ENCODE results near the gene KLHL14. TPM values are rescaled to one million over a fixed set of nuclear protein-coding genes. Genes with fewer than 3 reads are reported as not detected.
A peak's percentile ranks its signal among the peaks of the same experiment; 100 is the strongest.

Gene KLHL14
- total and polyA plus RNA-seq, 2 of the 13 experiments (the other 11 are each of a cell fraction or from before 2014, with no cell fraction given): 16.0 to 41.8 TPM

- no peak for TF ChIP-seq KDM3A (CRISPR knock-in tag; IDR thresholded peaks at IDR 0.05; ENCODE audit: low read depth)
- 0 out of 2 replicates have a peak, but pooled peaks have one; percentile 5 for TF ChIP-seq ZNF549 (CRISPR knock-in tag; IDR thresholded peaks at IDR 0.05)
- no peak for TF ChIP-seq ATF3 (CRISPR knock-in tag; IDR thresholded peaks at IDR 0.05)
- 0 out of 2 replicates have a peak, but pooled peaks have one; percentile 41 for TF ChIP-seq ZGPAT (CRISPR knock-in tag; IDR thresholded peaks at IDR 0.05)
- TF ChIP-seq GTF2F1 (IDR thresholded peaks at IDR 0.05; ENCODE audit: low read length): no peak
- TF ChIP-seq ZBTB40 (IDR thresholded peaks at IDR 0.05): no peak
- TF ChIP-seq ZBTB40 (CRISPR knock-in tag; IDR thresholded peaks at IDR 0.05): no peak
- TF ChIP-seq REXO4 (CRISPR knock-in tag; IDR thresholded peaks at IDR 0.05; ENCODE audit: borderline replicate concordance): no peak
- peak; percentile 1; the same call in 1 of the 2 replicates for TF ChIP-seq FOSL2 (CRISPR knock-in tag; IDR thresholded peaks at IDR 0.05)
- TF ChIP-seq ZNF558 (CRISPR knock-in tag; IDR thresholded peaks at IDR 0.05; ENCODE audit: borderline replicate concordance): 0 out of 2 replicates have a peak, but pooled peaks have one; percentile 29
- TF ChIP-seq DNMT3B (CRISPR knock-in tag; conservative IDR thresholded peaks at IDR 0.05): no peak
- no peak for TF ChIP-seq SOX13 (IDR thresholded peaks at IDR 0.05)
- peak in 1 of 2 experiments; percentile 36; a peak in 1 of 4 replicates for TF ChIP-seq SOX13 (CRISPR knock-in tag; conservative IDR thresholded peaks at IDR 0.05 in 1 of 2, IDR thresholded peaks at IDR 0.05 in 1 of 2)
- peak; percentile 67 for TF ChIP-seq ZSCAN31 (CRISPR knock-in tag; IDR thresholded peaks at IDR 0.05; ENCODE audit: low read depth)
- 0 out of 2 replicates have a peak, but pooled peaks have one; percentile 9 for TF ChIP-seq NCOR1 (IDR thresholded peaks at IDR 0.05; ENCODE audit: borderline replicate concordance, low read length)
- TF ChIP-seq ZNF326 (CRISPR knock-in tag; IDR thresholded peaks at IDR 0.05; ENCODE audit: borderline replicate concordance): no peak
- TF ChIP-seq, protein P1, sequence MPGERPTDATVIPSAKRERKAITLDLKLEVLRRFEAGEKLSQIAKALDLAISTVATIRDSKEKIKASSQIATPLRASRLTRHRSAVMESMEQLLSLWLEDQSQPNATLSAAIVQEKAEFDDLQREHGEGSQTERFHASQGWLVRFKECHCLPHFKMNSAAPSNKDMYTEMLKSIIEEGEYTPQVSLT (CRISPR knock-in tag; IDR thresholded peaks at IDR 0.05; ENCODE audit: borderline replicate concordance, low read depth): no peak
- TF ChIP-seq ZNF12 (CRISPR knock-in tag; IDR thresholded peaks at IDR 0.05): no peak
- no peak for TF ChIP-seq ZNF235 (CRISPR knock-in tag; IDR thresholded peaks at IDR 0.05; ENCODE audit: borderline replicate concordance)
- TF ChIP-seq ZNF841 (CRISPR knock-in tag; IDR thresholded peaks at IDR 0.05; ENCODE audit: borderline replicate concordance): 0 out of 2 replicates have a peak, but pooled peaks have one; percentile 15
Measured at GRCh38 chr18:32770054-32770665, 2.7 kb downstream of the KLHL14 start (continued).

Measured in HepG2 (cell line).